Right lobe of liver (tissue), 4 donors: ENCODE measurements around the gene PTGES2.
"Not testable (repeated sequence)": the region's sequence is repeated elsewhere in the genome, so short reads cannot be mapped to it uniquely, and the experiment has no call there.

ENCODE experiments used
- POLR2A ChIP-seq: fragments of 450-650 bp; IDR thresholded peaks from one replicate; pipeline ENCODE4 v1.6.1; 2017; ENCODE audit warnings: antibody characterized with exemption, mild to moderate bottlenecking
- TF ChIP-seq, protein P1 (sequence below), 4 donors: fragments of 200-600 bp in 3 of 4; fragments of 450-650 bp in 1 of 4; IDR thresholded peaks; one replicate each; pipeline versions ENCODE4 v1.5.1 to v1.8.0; 2016 to 2022; ENCODE audit warnings: antibody characterized with exemption in 4 of 4, mild to moderate bottlenecking in 2 of 4
- donor health status: DM: no; HTN: no; CAD: no.
- donor health status: DM: no; HTN: no; CAD: no.
- donor health status: DM: no; HTN: yes; CAD: no.

DNA sequence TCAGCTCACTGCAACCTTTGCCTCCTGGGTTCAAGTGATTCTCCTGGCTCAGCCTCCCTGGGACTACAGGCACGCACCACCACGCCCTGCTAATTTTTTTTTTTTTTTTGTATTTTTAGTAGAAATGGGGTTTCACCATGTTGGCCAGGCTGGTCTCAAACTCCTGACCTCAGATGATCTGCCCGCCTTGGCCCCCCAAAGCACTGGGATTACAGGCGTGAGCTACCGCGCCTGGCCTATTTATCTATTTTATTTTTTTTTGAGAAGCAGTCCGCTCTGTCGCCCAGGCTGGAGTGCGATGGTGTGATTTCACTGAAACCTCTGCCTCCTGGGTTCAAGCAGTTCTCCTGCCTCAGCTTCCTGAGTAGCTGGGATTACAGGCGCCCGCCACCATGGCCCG, 56.1 kb downstream of the PTGES2 start:
- not testable (repeated sequence) for TF ChIP-seq POLR2A
- TF ChIP-seq, protein P1, sequence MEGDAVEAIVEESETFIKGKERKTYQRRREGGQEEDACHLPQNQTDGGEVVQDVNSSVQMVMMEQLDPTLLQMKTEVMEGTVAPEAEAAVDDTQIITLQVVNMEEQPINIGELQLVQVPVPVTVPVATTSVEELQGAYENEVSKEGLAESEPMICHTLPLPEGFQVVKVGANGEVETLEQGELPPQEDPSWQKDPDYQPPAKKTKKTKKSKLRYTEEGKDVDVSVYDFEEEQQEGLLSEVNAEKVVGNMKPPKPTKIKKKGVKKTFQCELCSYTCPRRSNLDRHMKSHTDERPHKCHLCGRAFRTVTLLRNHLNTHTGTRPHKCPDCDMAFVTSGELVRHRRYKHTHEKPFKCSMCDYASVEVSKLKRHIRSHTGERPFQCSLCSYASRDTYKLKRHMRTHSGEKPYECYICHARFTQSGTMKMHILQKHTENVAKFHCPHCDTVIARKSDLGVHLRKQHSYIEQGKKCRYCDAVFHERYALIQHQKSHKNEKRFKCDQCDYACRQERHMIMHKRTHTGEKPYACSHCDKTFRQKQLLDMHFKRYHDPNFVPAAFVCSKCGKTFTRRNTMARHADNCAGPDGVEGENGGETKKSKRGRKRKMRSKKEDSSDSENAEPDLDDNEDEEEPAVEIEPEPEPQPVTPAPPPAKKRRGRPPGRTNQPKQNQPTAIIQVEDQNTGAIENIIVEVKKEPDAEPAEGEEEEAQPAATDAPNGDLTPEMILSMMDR (IDR thresholded peaks at IDR 0.05): not testable (repeated sequence)
